Neural cell (in vitro differentiated cells): Measurements from ENCODE around the gene TUT1. TPM values are rescaled to one million over a fixed set of nuclear protein-coding genes. Genes with fewer than 3 reads are reported as not detected.

Source experiments
- H2AFZ ChIP-seq: fragments of 200-600, 300-800 bp; sonication (generic), shearing (Covaris generic); 2 replicates; pipeline ENCODE4 v1.6.0; 2014; ENCODE audit warnings: low read depth, mild to moderate bottlenecking, antibody characterized with exemption, low read length, moderate library complexity
- H3F3A ChIP-seq: fragments of 200-600 bp; shearing (Covaris generic); 2 replicates; pipeline ENCODE4 v1.6.1; 2016; ENCODE audit warnings: mild to moderate bottlenecking, moderate library complexity, mixed read lengths, antibody characterized with exemption, low read length; ENCODE audit not compliant: insufficient read depth, poor library complexity, severe bottlenecking
- H3K27ac ChIP-seq: fragments of 200-600, 300-800 bp; sonication (generic), shearing (Covaris generic); 2 replicates; pipeline ENCODE4 v1.5.1; 2014; ENCODE audit warnings: mild to moderate bottlenecking, low read length, moderate library complexity
- H3K27me3 ChIP-seq: fragments of 300-800, 200-600 bp; sonication (generic), shearing (Covaris generic); 2 replicates; pipeline ENCODE4 v1.6.0; 2014; ENCODE audit warnings: mild to moderate bottlenecking, low read depth, low read length, moderate library complexity; ENCODE audit not compliant: insufficient read depth
- H3K36me3 ChIP-seq: fragments of 300-800, 200-600 bp; sonication (generic), shearing (Covaris generic); 2 replicates; pipeline ENCODE4 v1.5.1; 2014; ENCODE audit warnings: mild to moderate bottlenecking, antibody characterized with exemption, low read length, moderate library complexity; ENCODE audit not compliant: insufficient read depth
- H3K4me2 ChIP-seq: fragments of 300-800, 200-600 bp; sonication (generic), shearing (Covaris generic); 2 replicates; pipeline ENCODE4 v1.6.0; 2014; ENCODE audit warnings: mild to moderate bottlenecking, low read length
- H3K4me3 ChIP-seq: fragments of 300-800, 200-600 bp; sonication (generic), shearing (Covaris generic); 2 replicates; pipeline ENCODE4 v1.5.1; 2014; ENCODE audit warnings: mild to moderate bottlenecking, low read length, moderate library complexity
- H3K79me2 ChIP-seq: fragments of 200-600 bp; shearing (Covaris generic); replicated peaks from 2 replicates; pipeline ENCODE4 v1.6.0; 2014; ENCODE audit warnings: mild to moderate bottlenecking, low read length, moderate library complexity; ENCODE audit not compliant: insufficient read depth
- H3K9ac ChIP-seq: fragments of 300-800, 200-600 bp; sonication (generic), shearing (Covaris generic); 2 replicates; pipeline ENCODE4 v1.6.1; 2016; ENCODE audit warnings: mild to moderate bottlenecking, low read length, mixed read lengths
- H3K9me2 ChIP-seq: fragments of 200-600 bp; shearing (Covaris generic); 2 replicates; pipeline ENCODE4 v1.6.1; 2016; ENCODE audit warnings: mild to moderate bottlenecking, low read length, mixed read lengths; ENCODE audit not compliant: insufficient read depth
- H3K9me3 ChIP-seq: fragments of 200-600, 300-800 bp; sonication (generic), shearing (Covaris generic); 2 replicates; pipeline ENCODE4 v1.6.1; 2016; ENCODE audit warnings: mild to moderate bottlenecking, mixed run types, low read length, moderate library complexity, mixed read lengths
- H4K20me1 ChIP-seq: fragments of 200-600 bp; shearing (Covaris generic); 2 replicates; pipeline ENCODE4 v1.6.1; 2016; ENCODE audit warnings: mild to moderate bottlenecking, mixed run types; ENCODE audit not compliant: insufficient read depth
- EP300 ChIP-seq: fragments of 450-650 bp; conservative IDR thresholded peaks from 2 replicates; pipeline ENCODE4 v1.6.1; 2014; ENCODE audit warnings: antibody characterized with exemption, mild to moderate bottlenecking, moderate library complexity; ENCODE audit not compliant: poor library complexity, severe bottlenecking
- EZH2 ChIP-seq: fragments of 200-600, 300-800 bp; shearing (Covaris generic), sonication (generic); IDR thresholded peaks from 2 replicates; pipeline ENCODE4 v1.6.1; 2014; ENCODE audit warnings: antibody characterized with exemption, low read length, borderline replicate concordance, mild to moderate bottlenecking; ENCODE audit not compliant: insufficient read depth, poor library complexity, severe bottlenecking
- MXI1 ChIP-seq: fragments of 450-650 bp; conservative IDR thresholded peaks from 2 replicates; pipeline ENCODE4 v1.6.1; 2014; ENCODE audit warnings: antibody characterized with exemption, mild to moderate bottlenecking; ENCODE audit not compliant: poor library complexity, severe bottlenecking
- POLR2AphosphoS5 ChIP-seq: IDR thresholded peaks from 2 replicates; pipeline ENCODE4 v1.6.1; 2012
- RAD21 ChIP-seq: fragments of 450-650 bp; conservative IDR thresholded peaks from 2 replicates; pipeline ENCODE4 v1.6.1; 2014; ENCODE audit warnings: antibody characterized with exemption, mild to moderate bottlenecking, moderate library complexity
- SMC3 ChIP-seq: fragments of 450-650 bp; conservative IDR thresholded peaks from 2 replicates; pipeline ENCODE4 v1.6.1; 2014; ENCODE audit warnings: antibody characterized with exemption, mild to moderate bottlenecking, moderate library complexity; ENCODE audit not compliant: poor library complexity
- TAF1 ChIP-seq: IDR thresholded peaks from 2 replicates; pipeline ENCODE4 v1.6.1; 2012; ENCODE audit warnings: low read depth
- polyA minus RNA-seq: library from RNA; depleted of rRNA, polyadenylated mRNA; stranded (reverse); fragments of >200 nt; gene quantifications from 2 replicates; pipeline ENCODE4 v1.2.3, GENCODE V29; 2014
- polyA plus RNA-seq: library from polyadenylated mRNA; depleted of rRNA; stranded (reverse); fragments of >200 nt; gene quantifications from 2 replicates; pipeline ENCODE4 v1.2.3, GENCODE V29; 2014
- TF ChIP-seq, protein P1 (sequence below): IDR thresholded peaks from 2 replicates; pipeline ENCODE4 v1.6.1; 2012; ENCODE audit warnings: borderline replicate concordance
- TF ChIP-seq, protein P2 (sequence below): fragments of 450-650 bp; IDR thresholded peaks from 2 replicates; pipeline ENCODE4 v1.5.1; 2014; ENCODE audit warnings: antibody characterized with exemption, mild to moderate bottlenecking, moderate library complexity; ENCODE audit not compliant: poor library complexity, severe bottlenecking

Gene TUT1, protein sequence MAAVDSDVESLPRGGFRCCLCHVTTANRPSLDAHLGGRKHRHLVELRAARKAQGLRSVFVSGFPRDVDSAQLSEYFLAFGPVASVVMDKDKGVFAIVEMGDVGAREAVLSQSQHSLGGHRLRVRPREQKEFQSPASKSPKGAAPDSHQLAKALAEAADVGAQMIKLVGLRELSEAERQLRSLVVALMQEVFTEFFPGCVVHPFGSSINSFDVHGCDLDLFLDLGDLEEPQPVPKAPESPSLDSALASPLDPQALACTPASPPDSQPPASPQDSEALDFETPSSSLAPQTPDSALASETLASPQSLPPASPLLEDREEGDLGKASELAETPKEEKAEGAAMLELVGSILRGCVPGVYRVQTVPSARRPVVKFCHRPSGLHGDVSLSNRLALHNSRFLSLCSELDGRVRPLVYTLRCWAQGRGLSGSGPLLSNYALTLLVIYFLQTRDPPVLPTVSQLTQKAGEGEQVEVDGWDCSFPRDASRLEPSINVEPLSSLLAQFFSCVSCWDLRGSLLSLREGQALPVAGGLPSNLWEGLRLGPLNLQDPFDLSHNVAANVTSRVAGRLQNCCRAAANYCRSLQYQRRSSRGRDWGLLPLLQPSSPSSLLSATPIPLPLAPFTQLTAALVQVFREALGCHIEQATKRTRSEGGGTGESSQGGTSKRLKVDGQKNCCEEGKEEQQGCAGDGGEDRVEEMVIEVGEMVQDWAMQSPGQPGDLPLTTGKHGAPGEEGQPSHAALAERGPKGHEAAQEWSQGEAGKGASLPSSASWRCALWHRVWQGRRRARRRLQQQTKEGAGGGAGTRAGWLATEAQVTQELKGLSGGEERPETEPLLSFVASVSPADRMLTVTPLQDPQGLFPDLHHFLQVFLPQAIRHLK
- 12.0 and 17.8 TPM in 2 replicates for polyA plus RNA-seq
- polyA minus RNA-seq: 8.5 and 12.2 TPM in 2 replicates

DNA sequence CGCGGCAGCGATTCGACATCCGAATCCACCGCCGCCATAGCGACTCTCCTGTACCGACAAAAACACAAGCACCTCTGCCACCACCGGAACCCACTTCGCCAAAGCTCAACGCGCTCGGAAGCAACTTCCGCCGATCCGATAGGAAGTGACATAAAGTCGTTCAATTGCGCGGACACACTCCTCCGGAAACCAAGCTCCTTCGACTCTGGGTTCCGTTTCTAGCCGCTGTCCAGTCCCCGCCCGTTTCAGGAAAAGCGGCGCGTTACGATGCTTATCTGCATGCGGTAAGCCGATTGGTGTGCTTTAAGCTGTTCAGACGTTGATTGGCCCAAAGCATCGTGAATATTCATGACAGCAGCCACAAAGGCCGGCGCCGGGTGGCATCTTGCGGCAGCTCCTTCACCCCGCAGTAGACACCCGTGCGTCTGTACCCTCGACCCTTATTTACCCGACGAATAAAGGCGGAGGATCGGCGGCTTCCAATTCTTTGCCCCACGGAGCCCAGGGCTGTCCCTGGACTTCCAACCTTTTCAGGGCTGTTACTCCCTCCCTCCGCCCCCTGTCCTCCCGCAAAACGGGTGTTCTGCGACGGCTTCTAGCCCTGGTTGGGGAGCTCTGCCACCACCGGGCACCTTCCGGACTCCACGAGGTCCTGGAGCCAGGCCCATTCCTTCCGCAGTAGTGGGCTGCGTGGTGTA, at the start of gene TUT1:
TUT1 (minus strand) TSS at position 76 of the 698 bp plus-strand sequence; CDS start at position 38, 38 bp downstream.
- TF ChIP-seq, protein P1, sequence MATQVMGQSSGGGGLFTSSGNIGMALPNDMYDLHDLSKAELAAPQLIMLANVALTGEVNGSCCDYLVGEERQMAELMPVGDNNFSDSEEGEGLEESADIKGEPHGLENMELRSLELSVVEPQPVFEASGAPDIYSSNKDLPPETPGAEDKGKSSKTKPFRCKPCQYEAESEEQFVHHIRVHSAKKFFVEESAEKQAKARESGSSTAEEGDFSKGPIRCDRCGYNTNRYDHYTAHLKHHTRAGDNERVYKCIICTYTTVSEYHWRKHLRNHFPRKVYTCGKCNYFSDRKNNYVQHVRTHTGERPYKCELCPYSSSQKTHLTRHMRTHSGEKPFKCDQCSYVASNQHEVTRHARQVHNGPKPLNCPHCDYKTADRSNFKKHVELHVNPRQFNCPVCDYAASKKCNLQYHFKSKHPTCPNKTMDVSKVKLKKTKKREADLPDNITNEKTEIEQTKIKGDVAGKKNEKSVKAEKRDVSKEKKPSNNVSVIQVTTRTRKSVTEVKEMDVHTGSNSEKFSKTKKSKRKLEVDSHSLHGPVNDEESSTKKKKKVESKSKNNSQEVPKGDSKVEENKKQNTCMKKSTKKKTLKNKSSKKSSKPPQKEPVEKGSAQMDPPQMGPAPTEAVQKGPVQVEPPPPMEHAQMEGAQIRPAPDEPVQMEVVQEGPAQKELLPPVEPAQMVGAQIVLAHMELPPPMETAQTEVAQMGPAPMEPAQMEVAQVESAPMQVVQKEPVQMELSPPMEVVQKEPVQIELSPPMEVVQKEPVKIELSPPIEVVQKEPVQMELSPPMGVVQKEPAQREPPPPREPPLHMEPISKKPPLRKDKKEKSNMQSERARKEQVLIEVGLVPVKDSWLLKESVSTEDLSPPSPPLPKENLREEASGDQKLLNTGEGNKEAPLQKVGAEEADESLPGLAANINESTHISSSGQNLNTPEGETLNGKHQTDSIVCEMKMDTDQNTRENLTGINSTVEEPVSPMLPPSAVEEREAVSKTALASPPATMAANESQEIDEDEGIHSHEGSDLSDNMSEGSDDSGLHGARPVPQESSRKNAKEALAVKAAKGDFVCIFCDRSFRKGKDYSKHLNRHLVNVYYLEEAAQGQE: peak; percentile 80
- TF ChIP-seq POLR2AphosphoS5 (peak; percentile 92), MXI1 (peak; percentile 89), EZH2 (no peak), TAF1 (peak; percentile 87), EP300 (peak; percentile 90), RAD21 (peak; percentile 52), SMC3 (peak; percentile 37)
- TF ChIP-seq, protein P2, sequence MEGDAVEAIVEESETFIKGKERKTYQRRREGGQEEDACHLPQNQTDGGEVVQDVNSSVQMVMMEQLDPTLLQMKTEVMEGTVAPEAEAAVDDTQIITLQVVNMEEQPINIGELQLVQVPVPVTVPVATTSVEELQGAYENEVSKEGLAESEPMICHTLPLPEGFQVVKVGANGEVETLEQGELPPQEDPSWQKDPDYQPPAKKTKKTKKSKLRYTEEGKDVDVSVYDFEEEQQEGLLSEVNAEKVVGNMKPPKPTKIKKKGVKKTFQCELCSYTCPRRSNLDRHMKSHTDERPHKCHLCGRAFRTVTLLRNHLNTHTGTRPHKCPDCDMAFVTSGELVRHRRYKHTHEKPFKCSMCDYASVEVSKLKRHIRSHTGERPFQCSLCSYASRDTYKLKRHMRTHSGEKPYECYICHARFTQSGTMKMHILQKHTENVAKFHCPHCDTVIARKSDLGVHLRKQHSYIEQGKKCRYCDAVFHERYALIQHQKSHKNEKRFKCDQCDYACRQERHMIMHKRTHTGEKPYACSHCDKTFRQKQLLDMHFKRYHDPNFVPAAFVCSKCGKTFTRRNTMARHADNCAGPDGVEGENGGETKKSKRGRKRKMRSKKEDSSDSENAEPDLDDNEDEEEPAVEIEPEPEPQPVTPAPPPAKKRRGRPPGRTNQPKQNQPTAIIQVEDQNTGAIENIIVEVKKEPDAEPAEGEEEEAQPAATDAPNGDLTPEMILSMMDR: peak; percentile 41
- H2AFZ ChIP-seq: peak within 1 kb of the TSS; percentile 67

DNA sequence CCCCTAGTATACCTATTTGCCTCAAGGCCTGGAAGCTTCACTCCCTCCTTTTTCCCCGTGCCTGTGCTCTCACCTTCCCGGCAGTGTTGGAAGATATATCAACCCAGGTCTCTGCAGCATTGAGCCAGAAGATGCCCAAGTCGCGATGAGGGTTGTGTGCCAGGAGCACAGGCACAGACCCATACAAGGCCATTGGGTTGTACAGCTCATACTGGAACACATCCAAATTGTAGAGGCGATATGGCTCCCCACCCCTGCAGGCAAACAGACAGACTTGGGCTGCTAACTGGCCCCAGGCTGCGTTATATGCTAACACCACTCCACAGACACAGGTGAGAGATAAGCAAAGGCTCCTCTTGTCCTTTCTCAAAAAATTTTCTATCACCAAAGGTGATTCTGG, 41.2 kb upstream of the TUT1 start:
- H3F3A ChIP-seq: no peaks in the 10 kb centered on the region
- H3K27ac ChIP-seq: no peak overlapping the region
- TF ChIP-seq SMC3 (no peak), EZH2 (no peak), EP300 (no peak), MXI1 (no peak), RAD21 (no peak), TAF1 (no peak), POLR2AphosphoS5 (no peak)
- TF ChIP-seq, protein P2: no peak
- TF ChIP-seq, protein P1: no peak
- no peak overlapping the region for H3K9ac ChIP-seq
- no peak overlapping the region for H3K4me3 ChIP-seq
- H2AFZ ChIP-seq: no peak overlapping the region
- H3K4me2 ChIP-seq: no peak overlapping the region
- no peaks in the 10 kb centered on the region for H3K9me2 ChIP-seq
- no peaks in the 10 kb centered on the region for H3K27me3 ChIP-seq
- no peaks in the 10 kb centered on the region for H3K79me2 ChIP-seq
- no peaks in the 10 kb centered on the region for H3K9me3 ChIP-seq
- no peaks in the 10 kb centered on the region for H4K20me1 ChIP-seq
- H3K36me3 ChIP-seq: no peaks in the 10 kb centered on the region

More for the DNA sequence above, at the start of gene TUT1:
- peak within 1 kb of the TSS; percentile 81 for H3K4me3 ChIP-seq
- H3K9ac ChIP-seq: peak within 1 kb of the TSS; percentile 94
- H3K9me2 ChIP-seq: no peaks in the 10 kb centered on the region
- peak within 1 kb of the TSS; percentile 82 for H3K4me2 ChIP-seq
- H3K36me3 ChIP-seq: peaks cover 7% of the 10 kb centered on the region
- no peaks in the 10 kb centered on the region for H4K20me1 ChIP-seq
- peaks cover 9% of the 10 kb centered on the region for H3K79me2 ChIP-seq
- H3F3A ChIP-seq: peaks cover 7% of the 10 kb centered on the region
- peak within 1 kb of the TSS; percentile 96 for H3K27ac ChIP-seq
- H3K9me3 ChIP-seq: no peaks in the 10 kb centered on the region
- no peaks in the 10 kb centered on the region for H3K27me3 ChIP-seq
